HepG2 (cell line): ENCODE data around the gene NUBPL. TPM values are rescaled to one million over a fixed set of nuclear protein-coding genes. Genes with fewer than 3 reads are reported as not detected.

ENCODE experiments used
- ATAC-seq: fragments of 200-7000 bp; cut with Tn5 transposase; 3 replicates; pipeline ENCODE4 v1.9.1; 2020; ENCODE audit warnings: mild to moderate bottlenecking, moderate library complexity
- BruUV-seq: library from RNA; stranded (reverse); fragments of 400-500 nt; replicated peaks from 2 replicates; lab custom pipeline; 2021; lab: Mats Ljungman, UMichigan
- CTCF ChIA-PET: fragments of 300-600 bp; formaldehyde crosslinking; extraction: SDS; loops from one replicate; lab custom pipeline; 2021; ENCODE audit warnings: low total read pairs, inconsistent platforms, low intra/inter-chr PET ratio; lab: Yijun Ruan, JAX
- POLR2A ChIA-PET: fragments of 350-600 bp; sonication (Branson Sonifier 250); formaldehyde crosslinking; loops from one replicate; lab custom pipeline; 2020; ENCODE audit warnings: antibody characterized with exemption, inconsistent platforms; lab: Yijun Ruan, JAX
- DNase-seq: peaks from one replicate; pipeline ENCODE4 v3.0.0-alpha.2; 2015; ENCODE audit warnings: low spot score
- FAIRE-seq: peaks from 3 replicates; lab custom pipeline; 2011; peaks lifted over from hg19 to GRCh38; lab: Jason Lieb, UNC
- H2AFZ ChIP-seq: one replicate; pipeline ENCODE4 v1.6.1; 2011; ENCODE audit warnings: low read length, inconsistent platforms
- H3K27ac ChIP-seq: fragments of 300-600 bp; 3 replicates; pipeline ENCODE4 v1.8.0; 2011; ENCODE audit warnings: mixed run types, mild to moderate bottlenecking, mixed read lengths, low read length, inconsistent platforms; ENCODE audit not compliant: insufficient read depth; ENCODE audit errors: extremely low read length
- H3K27me3 ChIP-seq, 2 experiments: fragments of 200-600 bp in 1 of 2; 2 replicates in 1 of 2; 3 replicates in 1 of 2; pipeline versions ENCODE4 v1.6.0 to v1.8.0; 2011; ENCODE audit warnings: low read length in 2 of 2, mild to moderate bottlenecking in 2 of 2, moderate library complexity in 2 of 2, inconsistent platforms in 1 of 2; ENCODE audit not compliant: insufficient read depth in 2 of 2, control insufficient read depth in 1 of 2
- H3K36me3 ChIP-seq, 2 experiments: fragments of 200-600 bp in 1 of 2; replicated peaks in 1 of 2; 2 replicates in 1 of 2; 3 replicates in 1 of 2; pipeline versions ENCODE4 v1.5.1 to v1.8.0; 2011; ENCODE audit warnings: low read length in 2 of 2, inconsistent platforms in 1 of 2; ENCODE audit not compliant: insufficient read depth in 2 of 2, control insufficient read depth in 1 of 2
- H3K4me1 ChIP-seq: 2 replicates; pipeline ENCODE4 v1.5.1; 2012; ENCODE audit warnings: low read length, inconsistent platforms; ENCODE audit not compliant: insufficient read depth
- H3K4me2 ChIP-seq: 2 replicates; pipeline ENCODE4 v1.6.0; 2011; ENCODE audit warnings: low read depth, low read length, inconsistent platforms
- H3K4me3 ChIP-seq, 3 experiments: fragments of 200-600 bp in 1 of 3; sonication (generic), shearing (Covaris generic) in 1 of 3; replicated peaks in 1 of 3; 2 replicates each; pipeline ENCODE4 v1.5.1; 2011 to 2016; ENCODE audit warnings: low read length in 3 of 3, inconsistent platforms in 2 of 3, low read depth in 2 of 3, mild to moderate bottlenecking in 2 of 3, control low read depth in 1 of 3, mixed read lengths in 1 of 3; ENCODE audit not compliant: insufficient read depth in 1 of 3
- H3K79me2 ChIP-seq: one replicate; pipeline ENCODE4 v1.6.1; 2011; ENCODE audit warnings: low read length, inconsistent platforms; ENCODE audit not compliant: insufficient read depth
- H3K9ac ChIP-seq: 2 replicates; pipeline ENCODE4 v1.6.0; 2011; ENCODE audit warnings: mild to moderate bottlenecking, low read depth, low read length, inconsistent platforms; ENCODE audit not compliant: insufficient read depth
- H3K9me3 ChIP-seq: 2 replicates; pipeline ENCODE4 v1.5.1; 2012; ENCODE audit warnings: mild to moderate bottlenecking, low read length
- H4K20me1 ChIP-seq: 2 replicates; pipeline ENCODE4 v1.6.0; 2011; ENCODE audit warnings: inconsistent platforms, mild to moderate bottlenecking, low read length, moderate library complexity; ENCODE audit not compliant: insufficient read depth
- FOXP1 ChIP-seq, 2 experiments: fragments of 450-650 bp in 1 of 2; IDR thresholded peaks; 2 replicates each; pipeline ENCODE4 v1.6.1; 2017 to 2018; ENCODE audit warnings: antibody characterized with exemption in 1 of 2
- SUZ12 ChIP-seq: fragments of 150-350 bp; IDR thresholded peaks from 2 replicates; pipeline ENCODE4 v1.6.1; 2014; ENCODE audit warnings: low read depth, low read length
- TGIF2 ChIP-seq: IDR thresholded peaks from 2 replicates; pipeline ENCODE4 v1.6.1; 2016; ENCODE audit warnings: control low read depth, missing compliant biosample characterization
- WGBS: methylation state at CpG from one replicate; pipeline ENCODE4 v1.1.6; 2017; ENCODE audit warnings: low lambda C conversion rate; 5-methylcytosine and 5-hydroxymethylcytosine counted together
- in situ Hi-C: cut with HindIII; loops from 2 replicates; pipeline ENCODE4 v1.10.0; 2017; ENCODE audit warnings: low pct_unique_long_range_greater_than_20kb; ENCODE audit not compliant: extremely low pct_ligation_motif_present
- intact Hi-C: fragments of 100-400 bp; cut with micrococcal nuclease; formaldehyde crosslinking; loops from one replicate; pipeline ENCODE4 v1.10.0; 2022; ENCODE audit not compliant: unreplicated experiment
- polyA plus RNA-seq, 8 experiments: library from polyadenylated mRNA; depleted of rRNA in 3 of 8; stranded (reverse) in 7 of 8; unstranded in 1 of 8; fragments of >200 nt; fragmentation: Illumina TruSeq in 4 of 8; extraction: Trizol in 4 of 8; gene quantifications; 2 replicates each; pipeline versions ENCODE4 v1.2.1 to v1.2.3, GENCODE V29; 2011 to 2016; ENCODE audit warnings: low read depth in 4 of 8, missing spikeins in 1 of 8, mixed read lengths in 1 of 8; ENCODE audit not compliant: insufficient read depth in 1 of 8
- total RNA-seq, 5 experiments: library from RNA; depleted of rRNA; stranded (reverse); fragments of >200 nt; fragmentation: Illumina TruSeq; extraction: Trizol; gene quantifications; 2 replicates each; pipeline ENCODE4 v1.2.3, GENCODE V29; 2016; ENCODE audit warnings: low read depth in 1 of 5
- TF ChIP-seq, protein P1 (sequence below), 2 experiments: fragments of 450-650 bp in 1 of 2; sonication (generic) in 1 of 2; formaldehyde crosslinking in 1 of 2; IDR thresholded peaks; 2 replicates each; pipeline versions ENCODE4 v1.6.1 to v1.8.0; 2016 to 2022; ENCODE audit warnings: antibody characterized with exemption in 1 of 2, mild to moderate bottlenecking in 1 of 2, missing genetic modification reagents in 1 of 2

Gene NUBPL
- total and polyA plus RNA-seq, 2 of the 13 experiments (the other 11 are each of a cell fraction or from before 2014, with no cell fraction given): 21.3 to 44.1 TPM

- Histone ChIP-seq H3K36me3 (no peaks in the 10 kb centered on the region), H3K79me2 (no peaks in the 10 kb centered on the region), H3K9me3 (peaks cover 10% of the 10 kb centered on the region), H3K4me3 (no peak overlapping the region), H3K4me1 (no peaks in the 10 kb centered on the region), H3K9ac (no peak overlapping the region), H3K27ac (no peak overlapping the region), H3K4me2 (no peak overlapping the region), H2AFZ (no peak overlapping the region), H4K20me1 (no peaks in the 10 kb centered on the region), H3K27me3 (no peaks in the 10 kb centered on the region)
- ATAC-seq: no peak
- CTCF ChIA-PET: no interaction called here
- intact Hi-C loops: loop anchor here (5.0 kb wide), 1 partner anchor 1886 kb away; no protein-coding TSS in a partner anchor
- in situ Hi-C loops: no loop called here
- no peak for TF ChIP-seq TGIF2 (CRISPR knock-in tag)
- no peak for FAIRE-seq
- no peak for DNase-seq
- no TSS peak for BruUV-seq
- POLR2A ChIA-PET: no interaction called here
Observed at GRCh38 chr14:31657917-31658316, 96.7 kb downstream of the NUBPL start.

GRCh38 chr14:31659278-31659677, 98.1 kb downstream of the NUBPL start:
- BruUV-seq: no TSS peak
- DNase-seq (no peak), FAIRE-seq (no peak), ATAC-seq (no peak)
- no peaks in the 10 kb centered on the region for H3K4me1 ChIP-seq
- H3K36me3 ChIP-seq: no peaks in the 10 kb centered on the region
- no peaks in the 10 kb centered on the region for H3K27me3 ChIP-seq
- TF ChIP-seq SUZ12 (no peak), FOXP1 (IDR thresholded peaks at IDR 0.05) (no peak), FOXP1 (CRISPR knock-in tag; IDR thresholded peaks at IDR 0.05) (no peak)
- TF ChIP-seq, protein P1, sequence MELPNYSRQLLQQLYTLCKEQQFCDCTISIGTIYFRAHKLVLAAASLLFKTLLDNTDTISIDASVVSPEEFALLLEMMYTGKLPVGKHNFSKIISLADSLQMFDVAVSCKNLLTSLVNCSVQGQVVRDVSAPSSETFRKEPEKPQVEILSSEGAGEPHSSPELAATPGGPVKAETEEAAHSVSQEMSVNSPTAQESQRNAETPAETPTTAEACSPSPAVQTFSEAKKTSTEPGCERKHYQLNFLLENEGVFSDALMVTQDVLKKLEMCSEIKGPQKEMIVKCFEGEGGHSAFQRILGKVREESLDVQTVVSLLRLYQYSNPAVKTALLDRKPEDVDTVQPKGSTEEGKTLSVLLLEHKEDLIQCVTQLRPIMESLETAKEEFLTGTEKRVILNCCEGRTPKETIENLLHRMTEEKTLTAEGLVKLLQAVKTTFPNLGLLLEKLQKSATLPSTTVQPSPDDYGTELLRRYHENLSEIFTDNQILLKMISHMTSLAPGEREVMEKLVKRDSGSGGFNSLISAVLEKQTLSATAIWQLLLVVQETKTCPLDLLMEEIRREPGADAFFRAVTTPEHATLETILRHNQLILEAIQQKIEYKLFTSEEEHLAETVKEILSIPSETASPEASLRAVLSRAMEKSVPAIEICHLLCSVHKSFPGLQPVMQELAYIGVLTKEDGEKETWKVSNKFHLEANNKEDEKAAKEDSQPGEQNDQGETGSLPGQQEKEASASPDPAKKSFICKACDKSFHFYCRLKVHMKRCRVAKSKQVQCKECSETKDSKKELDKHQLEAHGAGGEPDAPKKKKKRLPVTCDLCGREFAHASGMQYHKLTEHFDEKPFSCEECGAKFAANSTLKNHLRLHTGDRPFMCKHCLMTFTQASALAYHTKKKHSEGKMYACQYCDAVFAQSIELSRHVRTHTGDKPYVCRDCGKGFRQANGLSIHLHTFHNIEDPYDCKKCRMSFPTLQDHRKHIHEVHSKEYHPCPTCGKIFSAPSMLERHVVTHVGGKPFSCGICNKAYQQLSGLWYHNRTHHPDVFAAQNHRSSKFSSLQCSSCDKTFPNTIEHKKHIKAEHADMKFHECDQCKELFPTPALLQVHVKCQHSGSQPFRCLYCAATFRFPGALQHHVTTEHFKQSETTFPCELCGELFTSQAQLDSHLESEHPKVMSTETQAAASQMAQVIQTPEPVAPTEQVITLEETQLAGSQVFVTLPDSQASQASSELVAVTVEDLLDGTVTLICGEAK (IDR thresholded peaks at IDR 0.05): no peak
- TF ChIP-seq, protein P1 (CRISPR knock-in tag; IDR thresholded peaks at IDR 0.05): no peak
- H3K4me3 ChIP-seq: no peak overlapping the region
- no peak overlapping the region for H3K27ac ChIP-seq
- H3K9ac ChIP-seq: no peak overlapping the region
- WGBS: 86% methylated on average over 1 of the region's 1 CpG
- intact Hi-C loops: loop anchor here (5.0 kb wide), 1 partner anchor 1887 kb away; no protein-coding TSS in a partner anchor
- no peaks in the 10 kb centered on the region for H3K79me2 ChIP-seq
- ChIA-PET CTCF (no interaction called here), POLR2A (no interaction called here)
- H3K9me3 ChIP-seq: no peaks in the 10 kb centered on the region
- no peak overlapping the region for H3K4me2 ChIP-seq
- no peak overlapping the region for H2AFZ ChIP-seq
- in situ Hi-C loops: no loop called here
- no peaks in the 10 kb centered on the region for H4K20me1 ChIP-seq
